Measurements from ENCODE around the gene PRR23A. TPM values are rescaled to one million over a fixed set of nuclear protein-coding genes. Genes with fewer than 3 reads are reported as not detected.

The PRR23A gene
- total RNA-seq, 1 experiment from 2014 or later: not detected

DNA sequence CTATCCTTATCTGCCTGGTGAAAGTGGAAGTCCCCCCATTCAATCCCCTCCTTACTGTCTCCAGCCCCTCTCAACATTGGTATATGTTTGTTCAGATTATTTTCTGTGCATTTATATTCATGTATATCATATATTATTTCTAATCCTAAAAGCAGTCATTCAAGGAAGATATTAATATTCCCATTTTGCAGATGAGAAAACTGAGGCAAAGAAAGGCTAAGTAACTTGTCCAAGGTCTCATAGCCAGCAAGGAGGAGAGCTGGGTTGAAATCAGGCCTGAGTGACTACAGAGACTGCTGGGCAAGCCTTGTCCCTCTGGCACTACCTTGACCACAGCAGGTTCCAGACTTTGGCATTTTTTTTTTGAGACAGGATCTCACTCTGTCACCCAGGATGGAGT, 30.0 kb downstream of the PRR23A start:
- TF ChIP-seq, protein P1, sequence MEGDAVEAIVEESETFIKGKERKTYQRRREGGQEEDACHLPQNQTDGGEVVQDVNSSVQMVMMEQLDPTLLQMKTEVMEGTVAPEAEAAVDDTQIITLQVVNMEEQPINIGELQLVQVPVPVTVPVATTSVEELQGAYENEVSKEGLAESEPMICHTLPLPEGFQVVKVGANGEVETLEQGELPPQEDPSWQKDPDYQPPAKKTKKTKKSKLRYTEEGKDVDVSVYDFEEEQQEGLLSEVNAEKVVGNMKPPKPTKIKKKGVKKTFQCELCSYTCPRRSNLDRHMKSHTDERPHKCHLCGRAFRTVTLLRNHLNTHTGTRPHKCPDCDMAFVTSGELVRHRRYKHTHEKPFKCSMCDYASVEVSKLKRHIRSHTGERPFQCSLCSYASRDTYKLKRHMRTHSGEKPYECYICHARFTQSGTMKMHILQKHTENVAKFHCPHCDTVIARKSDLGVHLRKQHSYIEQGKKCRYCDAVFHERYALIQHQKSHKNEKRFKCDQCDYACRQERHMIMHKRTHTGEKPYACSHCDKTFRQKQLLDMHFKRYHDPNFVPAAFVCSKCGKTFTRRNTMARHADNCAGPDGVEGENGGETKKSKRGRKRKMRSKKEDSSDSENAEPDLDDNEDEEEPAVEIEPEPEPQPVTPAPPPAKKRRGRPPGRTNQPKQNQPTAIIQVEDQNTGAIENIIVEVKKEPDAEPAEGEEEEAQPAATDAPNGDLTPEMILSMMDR (IDR thresholded peaks at IDR 0.05; ENCODE audit: insufficient read depth in 1 of 2, low read depth in 1 of 2, low read length in 1 of 2, severe bottlenecking in 1 of 2, unreplicated experiment in 1 of 2): no peak
- Histone ChIP-seq H3K36me3 (ENCODE audit: control insufficient read depth, insufficient read depth, low read length) (no peaks in the 10 kb centered on the region), H3K27me3 (replicated peaks; ENCODE audit: control insufficient read depth, insufficient read depth, low read length) (no peaks in the 10 kb centered on the region), H3K4me1 (no peaks in the 10 kb centered on the region), H3K9me3 (no peaks in the 10 kb centered on the region), H3K4me3 (ENCODE audit: low read depth, low read length) (no peak overlapping the region)
- ChIA-PET CTCF (interaction anchor here (0.7 kb wide), 1 partner anchor 57 kb away, joined by 3 read pairs; no protein-coding TSS in a partner anchor), POLR2A (no interaction called here)
- peaks cover 2% of the 10 kb centered on the region for H3K27me3 Mint-ChIP-seq (ENCODE audit: insufficient read depth, unreplicated experiment)
- no peaks in the 10 kb centered on the region for H3K4me1 Mint-ChIP-seq (ENCODE audit: low read depth, unreplicated experiment)
- H3K9me3 Mint-ChIP-seq (ENCODE audit: unreplicated experiment): no peaks in the 10 kb centered on the region
- DNase-seq: no peak
- no peak overlapping the region for H3K27ac Mint-ChIP-seq (ENCODE audit: unreplicated experiment)
- no peak overlapping the region for H3K4me3 Mint-ChIP-seq (ENCODE audit: unreplicated experiment)
- intact Hi-C loops (cut with micrococcal nuclease; ENCODE audit: unreplicated experiment): no loop called here
- no peaks in the 10 kb centered on the region for H3K36me3 Mint-ChIP-seq (ENCODE audit: insufficient read depth, unreplicated experiment)
- no TSS peak for BruUV-seq (replicated peaks)

DNA sequence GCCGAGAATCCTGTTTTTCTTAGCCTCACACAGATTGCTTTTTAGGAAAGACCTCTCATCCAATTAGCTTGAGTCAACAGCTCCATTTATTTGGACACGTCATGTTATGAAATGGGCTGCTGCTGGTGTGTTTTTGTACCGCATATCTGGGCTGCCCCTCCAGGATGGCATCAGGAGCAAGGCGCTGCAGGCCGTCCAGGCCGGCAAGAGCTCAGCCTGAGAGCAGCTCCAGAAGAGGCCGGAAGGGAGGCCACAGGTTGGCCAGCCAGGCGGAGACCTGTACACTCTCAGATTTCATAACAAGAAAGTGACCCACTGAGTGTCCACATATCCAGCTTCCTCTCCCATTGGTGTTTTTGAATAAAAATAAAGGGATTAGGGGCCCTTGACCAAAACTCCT, 30.7 kb downstream of the PRR23A start:
- no TSS peak for BruUV-seq (replicated peaks)
- H3K9me3 Mint-ChIP-seq (ENCODE audit: unreplicated experiment): no peaks in the 10 kb centered on the region
- no peak for DNase-seq

DNA sequence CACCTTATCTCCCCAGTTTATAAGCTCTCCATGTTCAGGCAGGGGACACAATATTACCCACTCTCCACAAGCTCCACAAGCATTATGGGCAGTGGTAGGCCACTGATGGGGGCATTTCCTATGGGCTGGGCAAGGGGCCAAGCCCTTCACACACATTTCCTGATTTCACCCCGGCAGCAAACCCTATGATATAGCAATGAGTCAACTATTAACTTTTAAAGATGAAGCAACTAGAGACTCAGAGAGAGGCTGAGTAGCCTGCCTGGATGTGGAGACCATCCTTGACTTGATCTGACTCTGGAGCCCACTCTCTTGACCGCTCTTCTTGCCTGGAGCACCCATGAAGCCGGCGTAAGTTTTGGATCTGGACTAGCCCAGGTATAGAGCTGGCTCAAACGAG, 31.6 kb downstream of the PRR23A start:
- Mint-ChIP-seq H3K9me3 (ENCODE audit: unreplicated experiment) (no peaks in the 10 kb centered on the region), H3K27ac (ENCODE audit: unreplicated experiment) (no peak overlapping the region), H3K36me3 (ENCODE audit: insufficient read depth, unreplicated experiment) (no peaks in the 10 kb centered on the region), H3K27me3 (ENCODE audit: insufficient read depth, unreplicated experiment) (peaks cover 2% of the 10 kb centered on the region), H3K4me1 (ENCODE audit: low read depth, unreplicated experiment) (no peaks in the 10 kb centered on the region), H3K4me3 (ENCODE audit: unreplicated experiment) (no peak overlapping the region)
- POLR2A ChIA-PET: no interaction called here
- CTCF ChIA-PET: interaction anchor here (0.6 kb wide), 1 partner anchor 53 kb away, joined by 3 read pairs; no protein-coding TSS in a partner anchor
- Histone ChIP-seq H3K4me3 (ENCODE audit: low read depth, low read length) (no peak overlapping the region), H3K36me3 (ENCODE audit: control insufficient read depth, insufficient read depth, low read length) (no peaks in the 10 kb centered on the region), H3K9me3 (no peaks in the 10 kb centered on the region), H3K27me3 (replicated peaks; ENCODE audit: control insufficient read depth, insufficient read depth, low read length) (no peaks in the 10 kb centered on the region), H3K4me1 (no peaks in the 10 kb centered on the region)
- intact Hi-C loops (cut with micrococcal nuclease; ENCODE audit: unreplicated experiment): no loop called here
- BruUV-seq (replicated peaks): no TSS peak
- DNase-seq: no peak
- TF ChIP-seq, protein P1 (IDR thresholded peaks at IDR 0.05; ENCODE audit: insufficient read depth in 1 of 2, low read depth in 1 of 2, low read length in 1 of 2, severe bottlenecking in 1 of 2, unreplicated experiment in 1 of 2): no peak

More for the DNA sequence above, 30.7 kb downstream of the PRR23A start:
- intact Hi-C loops (cut with micrococcal nuclease; ENCODE audit: unreplicated experiment): no loop called here
- H3K27ac Mint-ChIP-seq (ENCODE audit: unreplicated experiment): no peak overlapping the region
- Histone ChIP-seq H3K27me3 (replicated peaks; ENCODE audit: control insufficient read depth, insufficient read depth, low read length) (no peaks in the 10 kb centered on the region), H3K9me3 (no peaks in the 10 kb centered on the region), H3K4me3 (ENCODE audit: low read depth, low read length) (no peak overlapping the region), H3K4me1 (no peaks in the 10 kb centered on the region), H3K36me3 (ENCODE audit: control insufficient read depth, insufficient read depth, low read length) (no peaks in the 10 kb centered on the region)
- ChIA-PET POLR2A (no interaction called here), CTCF (interaction anchor here (0.6 kb wide), 1 partner anchor 23 kb away, joined by 3 read pairs; no protein-coding TSS in a partner anchor)
- no peaks in the 10 kb centered on the region for H3K4me1 Mint-ChIP-seq (ENCODE audit: low read depth, unreplicated experiment)
- TF ChIP-seq, protein P1 (IDR thresholded peaks at IDR 0.05; ENCODE audit: insufficient read depth in 1 of 2, low read depth in 1 of 2, low read length in 1 of 2, severe bottlenecking in 1 of 2, unreplicated experiment in 1 of 2): no peak
- no peaks in the 10 kb centered on the region for H3K36me3 Mint-ChIP-seq (ENCODE audit: insufficient read depth, unreplicated experiment)
- H3K27me3 Mint-ChIP-seq (ENCODE audit: insufficient read depth, unreplicated experiment): peaks cover 2% of the 10 kb centered on the region
- H3K4me3 Mint-ChIP-seq (ENCODE audit: unreplicated experiment): no peak overlapping the region

Data from Caco-2 (cell line).